HK-2 (cell line): Measurements from ENCODE around the gene JCAD.

ENCODE experiments used
- DNase-seq: peaks from one replicate; pipeline ENCODE4 v3.0.0-alpha.2; 2018; ENCODE audit not compliant: unreplicated experiment

JCAD gene

GRCh38 chr10:30059209-30060107 is at the start of gene JCAD:
Gene JCAD (minus strand): TSS chr10:30059586. CDS start chr10:30047812, 11,774 bp downstream.
- DNase-seq = peak; percentile 55

- no peak for DNase-seq
Observed at GRCh38 chr10:30106987-30107386, 47.6 kb upstream of the JCAD start.

- DNase-seq = no peak
Observed at GRCh38 chr10:30103595-30104320, 44.4 kb upstream of the JCAD start.

- DNase-seq = peak; percentile 31
Observed at GRCh38 chr10:30099706-30100105, 40.3 kb upstream of the JCAD start.

GRCh38 chr10:30099101-30099500 is 39.7 kb upstream of the JCAD start:
- no peak for DNase-seq

- no peak for DNase-seq
Observed at GRCh38 chr10:30098629-30099028, 39.2 kb upstream of the JCAD start.

- DNase-seq = no peak
Observed at GRCh38 chr10:30096564-30096963, 37.2 kb upstream of the JCAD start.

- no peak for DNase-seq
Observed at GRCh38 chr10:30095631-30096422, 36.4 kb upstream of the JCAD start.

GRCh38 chr10:30094601-30095000 is 35.2 kb upstream of the JCAD start:
- no peak for DNase-seq

GRCh38 chr10:30093303-30093950 is 34.0 kb upstream of the JCAD start:
- no peak for DNase-seq

GRCh38 chr10:30092151-30092790 is 32.9 kb upstream of the JCAD start:
- DNase-seq = peak; percentile 32

- no peak for DNase-seq
Observed at GRCh38 chr10:30091136-30091535, 31.8 kb upstream of the JCAD start.

- no peak for DNase-seq
Observed at GRCh38 chr10:30088178-30088577, 28.8 kb upstream of the JCAD start.

GRCh38 chr10:30083934-30084333 is 24.5 kb upstream of the JCAD start:
- DNase-seq = no peak

GRCh38 chr10:30081182-30081581 is 21.8 kb upstream of the JCAD start:
- DNase-seq = no peak

- no peak for DNase-seq
Observed at GRCh38 chr10:30080161-30080560, 20.8 kb upstream of the JCAD start.

GRCh38 chr10:30079408-30079807 is 20.0 kb upstream of the JCAD start:
- DNase-seq = no peak

GRCh38 chr10:30075481-30075880 is 16.1 kb upstream of the JCAD start:
- DNase-seq = no peak

GRCh38 chr10:30074933-30075332 is 15.5 kb upstream of the JCAD start:
- no peak for DNase-seq

- no peak for DNase-seq
Observed at GRCh38 chr10:30074090-30074489, 14.7 kb upstream of the JCAD start.

- DNase-seq = no peak
Observed at GRCh38 chr10:30073767-30074060, 14.3 kb upstream of the JCAD start.
